ENCODE results near the gene CDKN2AIPNL. TPM values are rescaled to one million over a fixed set of nuclear protein-coding genes. Genes with fewer than 3 reads are reported as not detected.

CDKN2AIPNL gene
- total and polyA plus RNA-seq, 11 donors = 26.6 to 87.5 (median 32.4) TPM

GRCh38 chr5:134396274-134396673 is 15.4 kb downstream of the CDKN2AIPNL start:
- Histone ChIP-seq H3K27me3 (no peaks in the 10 kb centered on the region), H3K4me1 (peaks cover 0 to 8% (median 0%) of the 10 kb centered on the region in 12 donors), H3K9me3 (no peaks in the 10 kb centered on the region), H3K36me3 (peaks cover 0 to 97% (median 76%) of the 10 kb centered on the region in 9 donors), H3K27ac (no peak overlapping the region), H3K4me3 (no peak overlapping the region)
- WGBS, 4 donors = 79 to 91% (median 87%) methylated on average over 4 of the region's 4 CpGs
- DNase-seq = no peak
- TF ChIP-seq POLR2A (IDR thresholded peaks at IDR 0.05) (no peak), CTCF (IDR thresholded peaks at IDR 0.05) (no peak)
- no peak for ATAC-seq
- intact Hi-C loops (cut with DNase I) = loop anchor here in 1 of 10 donors (10.0 kb wide), 1 partner anchor 409 kb away; no protein-coding TSS in a partner anchor

- no peak for DNase-seq
- H3K4me3 ChIP-seq = no peak overlapping the region
- H3K9me3 ChIP-seq = no peaks in the 10 kb centered on the region
- H3K27ac ChIP-seq = no peak overlapping the region
- H3K36me3 ChIP-seq = peaks cover 0 to 98% (median 89%) of the 10 kb centered on the region in 9 donors
- peaks cover 0 to 8% (median 0%) of the 10 kb centered on the region in 12 donors for H3K4me1 ChIP-seq
- no peak for ATAC-seq
- no peak for TF ChIP-seq CTCF (IDR thresholded peaks at IDR 0.05)
- 90 to 98% (median 93%) methylated on average over 7 of the region's 7 CpGs for WGBS, 4 donors
- intact Hi-C loops (cut with DNase I) = loop anchor here in 1 of 10 donors (10.0 kb wide), 1 partner anchor 410 kb away; no protein-coding TSS in a partner anchor
- H3K27me3 ChIP-seq = no peaks in the 10 kb centered on the region
These were observed 16.7 kb downstream of the CDKN2AIPNL start for GRCh38 chr5:134394932-134395331.

GRCh38 chr5:134392301-134392700 is 19.4 kb downstream of the CDKN2AIPNL start:
- intact Hi-C loops (cut with DNase I) = loop anchor here in 1 of 10 donors (10.0 kb wide), 1 partner anchor 412 kb away; no protein-coding TSS in a partner anchor
- ATAC-seq = no peak

GRCh38 chr5:134387443-134387842 is 24.2 kb downstream of the CDKN2AIPNL start:
- Histone ChIP-seq H3K27ac (no peak overlapping the region), H3K27me3 (no peaks in the 10 kb centered on the region), H3K4me3 (no peak overlapping the region), H3K9me3 (no peaks in the 10 kb centered on the region), H3K36me3 (peaks cover 0 to 100% (median 100%) of the 10 kb centered on the region in 9 donors), H3K4me1 (no peaks in the 10 kb centered on the region)
- DNase-seq = no peak
- intact Hi-C loops (cut with DNase I) = no loop called here
- TF ChIP-seq POLR2A (IDR thresholded peaks at IDR 0.05) = no peak
- 91 to 100% (median 96%) methylated on average over 1 of the region's 1 CpG for WGBS, 4 donors
- ATAC-seq = peak in 1 of 4 donors; percentile 26

More at GRCh38 chr5:134392301-134392700, 19.4 kb downstream of the CDKN2AIPNL start:
- WGBS, 4 donors = 93 to 96% (median 94%) methylated on average over 2 of the region's 2 CpGs
- DNase-seq = no peak
- H3K36me3 ChIP-seq = peaks cover 0 to 100% (median 99%) of the 10 kb centered on the region in 9 donors
- no peak overlapping the region for H3K27ac ChIP-seq
- H3K9me3 ChIP-seq = no peaks in the 10 kb centered on the region
- H3K27me3 ChIP-seq = no peaks in the 10 kb centered on the region
- H3K4me1 ChIP-seq = no peaks in the 10 kb centered on the region
- TF ChIP-seq CTCF (IDR thresholded peaks at IDR 0.05) = no peak
- no peak overlapping the region for H3K4me3 ChIP-seq
